H1 (cell line): Measurements from ENCODE around the gene TGFB1. TPM values are rescaled to one million over a fixed set of nuclear protein-coding genes. Genes with fewer than 3 reads are reported as not detected.

ENCODE experiments used
- CTCF ChIA-PET: fragments of 300-600 bp; sonication (Branson Sonifier 250); formaldehyde crosslinking; loops from one replicate; lab custom pipeline; 2021; ENCODE audit not compliant: partially characterized antibody; lab: Charles Lee
- POLR2A ChIA-PET: fragments of 300-600 bp; sonication (Branson Sonifier 250); formaldehyde crosslinking; loops from one replicate; lab custom pipeline; 2021; ENCODE audit warnings: inconsistent platforms; ENCODE audit not compliant: partially characterized antibody; lab: Charles Lee
- DNase-seq, 2 experiments: peaks; one replicate each; pipeline versions ENCODE4 v3.0.0 to v3.0.0-alpha.2; 2010 to 2022; ENCODE audit warnings: low spot score in 2 of 2, low read depth in 1 of 2, mixed read lengths in 1 of 2
- FAIRE-seq: peaks from 2 replicates; lab custom pipeline; 2011; peaks lifted over from hg19 to GRCh38; lab: Jason Lieb, UNC
- H2AFZ ChIP-seq: 2 replicates; pipeline ENCODE4 v1.8.1; 2012; ENCODE audit warnings: low read length, inconsistent platforms
- H2AK5ac ChIP-seq: 2 replicates; pipeline ENCODE4 v1.6.1; 2013; ENCODE audit warnings: low read depth, low read length
- H2BK120ac ChIP-seq: replicated peaks from 2 replicates; pipeline ENCODE3; 2013; ENCODE audit warnings: low read depth, low read length, inconsistent platforms
- H2BK12ac ChIP-seq: 2 replicates; pipeline ENCODE4 v1.6.1; 2013; ENCODE audit warnings: low read depth, low read length
- H2BK15ac ChIP-seq: 2 replicates; pipeline ENCODE4 v1.6.1; 2013; ENCODE audit warnings: low read length
- H2BK20ac ChIP-seq: 2 replicates; pipeline ENCODE4 v1.6.1; 2013; ENCODE audit warnings: low read length
- H2BK5ac ChIP-seq: 2 replicates; pipeline ENCODE4 v1.6.1; 2013; ENCODE audit warnings: low read depth, low read length
- H3K14ac ChIP-seq: 2 replicates; pipeline ENCODE4 v1.6.1; 2013; ENCODE audit warnings: inconsistent platforms; ENCODE audit not compliant: insufficient read length
- H3K18ac ChIP-seq: 2 replicates; pipeline ENCODE4 v1.6.1; 2013; ENCODE audit warnings: low read length; ENCODE audit errors: extremely low read depth
- H3K23ac ChIP-seq: 2 replicates; pipeline ENCODE4 v1.6.1; 2013; ENCODE audit warnings: inconsistent platforms; ENCODE audit not compliant: insufficient read length
- H3K23me2 ChIP-seq: 2 replicates; pipeline ENCODE4 v1.6.1; 2013; ENCODE audit warnings: low read depth, low read length
- H3K27ac ChIP-seq: 2 replicates; pipeline ENCODE4 v1.6.1; 2011; ENCODE audit warnings: low read depth, low read length, inconsistent platforms
- H3K27me3 ChIP-seq, 4 experiments: replicated peaks in 1 of 4; 1 replicate in 1 of 4; 2 replicates in 3 of 4; pipeline versions ENCODE4 v1.6.1 to v1.8.1; 2011 to 2013; ENCODE audit warnings: low read length in 3 of 4, mild to moderate bottlenecking in 3 of 4, inconsistent platforms in 2 of 4, mixed read lengths in 2 of 4, moderate library complexity in 1 of 4; ENCODE audit not compliant: control insufficient read depth in 3 of 4, insufficient read depth in 3 of 4; ENCODE audit errors: extremely low read depth in 1 of 4
- H3K36me3 ChIP-seq, 4 experiments: 2 replicates each; pipeline versions ENCODE4 v1.6.1 to v1.8.1; 2011 to 2013; ENCODE audit warnings: mild to moderate bottlenecking in 4 of 4, low read length in 3 of 4, moderate library complexity in 2 of 4, control low read depth in 1 of 4, inconsistent platforms in 1 of 4; ENCODE audit not compliant: insufficient read depth in 4 of 4, control insufficient read depth in 2 of 4
- H3K4ac ChIP-seq: replicated peaks from 2 replicates; pipeline ENCODE3; 2013; ENCODE audit warnings: low read length, low read depth, mixed read lengths, inconsistent platforms; ENCODE audit not compliant: insufficient read length
- H3K4me1 ChIP-seq, 4 experiments: replicated peaks in 1 of 4; 1 replicate in 1 of 4; 2 replicates in 3 of 4; pipeline versions ENCODE4 v1.6.1 to v1.8.1; 2011 to 2013; ENCODE audit warnings: low read length in 3 of 4, inconsistent platforms in 2 of 4, mixed read lengths in 1 of 4; ENCODE audit not compliant: insufficient read depth in 4 of 4, control insufficient read depth in 3 of 4
- H3K4me2 ChIP-seq, 2 experiments: 2 replicates each; pipeline versions ENCODE4 v1.6.1 to v1.8.1; 2011 to 2013; ENCODE audit warnings: low read depth in 2 of 2, low read length in 2 of 2, control low read depth in 1 of 2, inconsistent platforms in 1 of 2, mild to moderate bottlenecking in 1 of 2; ENCODE audit not compliant: insufficient read depth in 1 of 2
- H3K4me3 ChIP-seq, 4 experiments: fragments of 200-600, 300-600 bp in 1 of 4; sonication (generic), shearing (Covaris generic), sonication (Bioruptor Twin) in 1 of 4; 2 replicates each; pipeline versions ENCODE4 v1.5.1 to v1.8.1; 2011 to 2016; ENCODE audit warnings: low read length in 4 of 4, low read depth in 3 of 4, control low read depth in 2 of 4, inconsistent platforms in 2 of 4, mild to moderate bottlenecking in 2 of 4, mixed read lengths in 1 of 4, moderate library complexity in 1 of 4; ENCODE audit not compliant: insufficient read depth in 2 of 4; ENCODE audit errors: extremely low read depth in 1 of 4
- H3K56ac ChIP-seq: replicated peaks from 2 replicates; pipeline ENCODE3; 2013; ENCODE audit warnings: low read depth, mild to moderate bottlenecking, mixed read lengths, low read length, inconsistent platforms; ENCODE audit not compliant: insufficient read length
- H3K79me1 ChIP-seq: 2 replicates; pipeline ENCODE4 v1.6.1; 2013; ENCODE audit warnings: low read depth, low read length, control low read depth
- H3K79me2 ChIP-seq, 2 experiments: 2 replicates each; pipeline versions ENCODE4 v1.6.1 to v1.8.1; 2012 to 2013; ENCODE audit warnings: low read length in 2 of 2, mild to moderate bottlenecking in 2 of 2, inconsistent platforms in 1 of 2; ENCODE audit not compliant: insufficient read depth in 2 of 2, control insufficient read depth in 1 of 2
- H3K9ac ChIP-seq, 4 experiments: replicated peaks in 1 of 4; 1 replicate in 1 of 4; 2 replicates in 3 of 4; pipeline versions ENCODE4 v1.6.1 to v1.8.1; 2011 to 2013; ENCODE audit warnings: low read depth in 3 of 4, low read length in 3 of 4, control low read depth in 2 of 4, mild to moderate bottlenecking in 2 of 4, moderate library complexity in 2 of 4, inconsistent platforms in 1 of 4; ENCODE audit errors: extremely low read depth in 1 of 4
- H3K9me3 ChIP-seq, 2 experiments: 2 replicates each; pipeline versions ENCODE4 v1.6.1 to v1.8.1; 2012 to 2013; ENCODE audit warnings: mild to moderate bottlenecking in 2 of 2, moderate library complexity in 2 of 2, control low read depth in 1 of 2, inconsistent platforms in 1 of 2, low read depth in 1 of 2, low read length in 1 of 2, mixed read lengths in 1 of 2; ENCODE audit not compliant: insufficient read depth in 2 of 2
- H4K20me1 ChIP-seq, 2 experiments: replicated peaks in 1 of 2; 2 replicates each; pipeline versions ENCODE3 to v1.8.1; 2011 to 2013; ENCODE audit warnings: inconsistent platforms in 2 of 2, low read length in 2 of 2, mild to moderate bottlenecking in 1 of 2; ENCODE audit not compliant: insufficient read depth in 2 of 2, control insufficient read depth in 1 of 2
- H4K5ac ChIP-seq: 2 replicates; pipeline ENCODE4 v1.6.1; 2013; ENCODE audit warnings: low read length, low read depth, mixed read lengths, inconsistent platforms; ENCODE audit not compliant: insufficient read length
- H4K8ac ChIP-seq: 2 replicates; pipeline ENCODE4 v1.8.0; 2013; ENCODE audit warnings: mild to moderate bottlenecking, moderate library complexity, low read length, inconsistent platforms; ENCODE audit not compliant: insufficient read depth; ENCODE audit errors: extremely low read depth
- H4K91ac ChIP-seq: replicated peaks from 2 replicates; pipeline ENCODE3; 2013; ENCODE audit warnings: low read length, mixed read lengths, inconsistent platforms; ENCODE audit not compliant: insufficient read length
- CEBPB ChIP-seq: IDR thresholded peaks from 2 replicates; pipeline ENCODE4 v1.6.1; 2012; ENCODE audit warnings: low read depth, low read length
- FOSL1 ChIP-seq: IDR thresholded peaks from 2 replicates; pipeline ENCODE4 v1.6.1; 2011; ENCODE audit warnings: mild to moderate bottlenecking, low read depth, low read length, moderate library complexity; ENCODE audit not compliant: insufficient read depth
- KDM4A ChIP-seq: IDR thresholded peaks from one replicate; pipeline ENCODE4 v1.7.1; 2012; ENCODE audit warnings: low read depth, mild to moderate bottlenecking, moderate library complexity, low read length, inconsistent platforms; ENCODE audit not compliant: severe bottlenecking
- WGBS, 2 experiments: shearing (Covaris generic) in 1 of 2; methylation state at CpG; one replicate each; pipeline versions ENCODE4 v1.1.6 to v1.1.7; 2013 to 2015; ENCODE audit warnings: low lambda C conversion rate in 2 of 2, mixed read lengths in 2 of 2, inconsistent platforms in 1 of 2, low coverage in 1 of 2, missing lambda C conversion rate in 1 of 2; ENCODE audit not compliant: insufficient replicate concordance in 2 of 2, insufficient coverage in 1 of 2, insufficient read length in 1 of 2; ENCODE audit errors: extremely low coverage in 1 of 2, missing lambda C conversion rate in 1 of 2; 5-methylcytosine and 5-hydroxymethylcytosine counted together
- polyA plus RNA-seq, 7 experiments: library from polyadenylated mRNA; depleted of rRNA in 3 of 7; stranded (reverse) in 5 of 7; unstranded in 2 of 7; fragments of >200 nt in 5 of 7; fragments of 200-250 nt in 2 of 7; gene quantifications; 1 replicate in 5 of 7; 2 replicates in 1 of 7; 4 replicates in 1 of 7; pipeline versions ENCODE4 v1.2.1 to v1.2.3, GENCODE V29; 2011 to 2013; ENCODE audit warnings: missing spikeins in 2 of 7, mixed read lengths in 2 of 7
- total RNA-seq: library from RNA; stranded (reverse); fragmentation: NEBNext Ultra II Directional; extraction: Animal tissue kit (Norgen Biotek cat#: 25700); gene quantifications from 2 replicates; pipeline ENCODE4 v1.2.1, GENCODE V29; 2021

The TGFB1 gene
- total and polyA plus RNA-seq, 2 of the 8 experiments (the other 6 are each of a cell fraction or from before 2014, with no cell fraction given) = 1.7 to 10.6 TPM

DNA sequence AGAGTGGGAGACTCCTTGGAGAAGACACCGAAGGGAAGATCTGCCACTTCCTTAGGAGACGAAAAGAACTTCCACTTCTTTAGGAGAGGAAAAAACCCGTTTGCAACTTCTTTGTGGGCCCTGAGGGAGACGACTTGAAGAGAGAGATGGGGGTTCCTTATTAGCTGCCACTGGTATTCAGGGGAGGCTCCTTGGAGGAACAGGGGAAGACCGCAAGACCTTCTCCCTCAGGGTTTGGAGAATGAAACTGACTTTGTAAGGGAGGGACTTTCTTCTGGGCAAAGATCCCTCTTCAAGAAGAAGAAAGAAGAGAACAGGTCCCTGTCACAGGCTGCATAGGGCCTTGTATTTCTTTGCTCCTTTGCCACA, 44.3 kb upstream of the TGFB1 start:
- 3% methylated on average over 5 of the region's 5 CpGs; no CpG with 5 or more reads in 1 of the 2 experiments for WGBS, 2 experiments
- H2BK20ac ChIP-seq = no peak overlapping the region
- peaks cover 0 to under 1% of the 10 kb centered on the region in 2 experiments for H4K20me1 ChIP-seq
- H3K4me3 ChIP-seq = peak overlapping the region; percentile 85 to 99 (median 98)
- H2BK15ac ChIP-seq = no peak overlapping the region
- TF ChIP-seq FOSL1 = no peak
- no peak for TF ChIP-seq KDM4A
- no peak for TF ChIP-seq CEBPB
- H3K4me1 ChIP-seq = peaks cover 0 to 5% (median 0%) of the 10 kb centered on the region in 4 experiments; a peak in 5 of 7 replicates
- CTCF ChIA-PET = interaction anchor here (1.2 kb wide), 1 partner anchor 45 kb away, joined by 3 read pairs; no protein-coding TSS in a partner anchor
- H2AK5ac ChIP-seq = no peak overlapping the region
- FAIRE-seq (no peak), DNase-seq (no peak)
- no peak overlapping the region for H3K18ac ChIP-seq
- H3K36me3 ChIP-seq = no peaks in the 10 kb centered on the region
- H3K79me2 ChIP-seq = peaks cover 0 to 33% of the 10 kb centered on the region in 2 experiments; a peak in 2 of 4 replicates
- H4K5ac ChIP-seq = no peak overlapping the region
- H3K14ac ChIP-seq = no peak overlapping the region
- H2BK5ac ChIP-seq = peak overlapping the region; percentile 95; the same call in 1 of the 2 replicates
- H3K56ac ChIP-seq = no peak overlapping the region
- no peak overlapping the region for H3K4ac ChIP-seq
- POLR2A ChIA-PET = interaction anchor here (0.5 to 2.0 kb wide), 5 partner anchors 10 to 42 kb away, joined by 3 to 10 read pairs (median 7); partner anchors contain the start of genes B3GNT8 and DMAC2
- peak overlapping the region; percentile 77 to 90 for H3K4me2 ChIP-seq
- H2BK12ac ChIP-seq = no peak overlapping the region
- peak overlapping the region; percentile 80 to 96 (median 86) for H3K9ac ChIP-seq
- peak overlapping the region; percentile 63 for H2AFZ ChIP-seq
- H3K23me2 ChIP-seq = peaks cover 4% of the 10 kb centered on the region
- H3K27me3 ChIP-seq = no peaks in the 10 kb centered on the region
- H3K23ac ChIP-seq = no peak overlapping the region
- H3K27ac ChIP-seq = peak overlapping the region; percentile 96
- H4K8ac ChIP-seq = no peak overlapping the region
- no peaks in the 10 kb centered on the region for H3K9me3 ChIP-seq
- H2BK120ac ChIP-seq = no peak overlapping the region
- H3K79me1 ChIP-seq = peaks cover 10% of the 10 kb centered on the region; the same call in 1 of the 2 replicates
- no peak overlapping the region for H4K91ac ChIP-seq
